HG03159 (cell line): ENCODE results near the gene QSER1.

Experiments
- ATAC-seq: cut with Tn5 transposase; IDR thresholded peaks from one replicate; pipeline ENCODE4 v1.9.1; 2021; ENCODE audit warnings: mild to moderate bottlenecking, moderate library complexity; ENCODE audit not compliant: unreplicated experiment

The QSER1 gene

DNA sequence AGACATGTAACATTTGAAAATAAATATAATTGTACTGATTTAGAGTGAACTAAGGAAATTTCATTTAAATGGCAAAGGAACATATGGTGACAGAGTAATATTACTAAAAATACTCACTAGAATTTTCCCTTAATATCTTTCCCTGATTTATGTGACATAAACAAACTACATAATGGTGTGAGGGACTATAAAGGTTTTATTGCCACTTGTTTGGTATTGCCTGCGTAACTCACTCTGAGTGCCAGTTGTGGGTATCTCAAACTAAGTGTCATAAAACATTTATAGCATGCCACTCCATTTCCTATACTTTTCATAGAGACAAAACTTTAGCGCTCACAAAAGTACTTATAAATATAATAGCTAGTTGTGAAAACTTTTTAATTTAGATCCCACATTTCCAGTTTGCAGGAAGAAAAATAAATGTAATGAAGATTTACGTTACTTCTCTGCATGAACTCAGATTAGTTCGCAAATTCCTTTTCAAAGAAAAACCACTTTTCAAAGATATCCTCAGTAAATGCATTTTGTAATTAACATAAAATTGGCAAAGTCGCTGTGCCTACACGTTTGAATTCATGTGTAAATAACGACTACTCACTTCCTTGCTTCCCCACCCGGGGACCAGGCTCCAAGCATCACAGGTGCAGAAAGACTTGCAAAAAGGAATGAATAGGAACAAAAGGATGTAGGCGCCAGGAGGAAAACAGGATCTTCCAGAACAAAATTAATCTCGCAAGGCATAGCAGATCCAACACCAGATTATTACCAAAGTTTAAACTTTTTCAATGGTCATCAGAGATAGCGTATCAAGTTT, 1.6 kb upstream of the QSER1 start:
- ATAC-seq = no peak

DNA sequence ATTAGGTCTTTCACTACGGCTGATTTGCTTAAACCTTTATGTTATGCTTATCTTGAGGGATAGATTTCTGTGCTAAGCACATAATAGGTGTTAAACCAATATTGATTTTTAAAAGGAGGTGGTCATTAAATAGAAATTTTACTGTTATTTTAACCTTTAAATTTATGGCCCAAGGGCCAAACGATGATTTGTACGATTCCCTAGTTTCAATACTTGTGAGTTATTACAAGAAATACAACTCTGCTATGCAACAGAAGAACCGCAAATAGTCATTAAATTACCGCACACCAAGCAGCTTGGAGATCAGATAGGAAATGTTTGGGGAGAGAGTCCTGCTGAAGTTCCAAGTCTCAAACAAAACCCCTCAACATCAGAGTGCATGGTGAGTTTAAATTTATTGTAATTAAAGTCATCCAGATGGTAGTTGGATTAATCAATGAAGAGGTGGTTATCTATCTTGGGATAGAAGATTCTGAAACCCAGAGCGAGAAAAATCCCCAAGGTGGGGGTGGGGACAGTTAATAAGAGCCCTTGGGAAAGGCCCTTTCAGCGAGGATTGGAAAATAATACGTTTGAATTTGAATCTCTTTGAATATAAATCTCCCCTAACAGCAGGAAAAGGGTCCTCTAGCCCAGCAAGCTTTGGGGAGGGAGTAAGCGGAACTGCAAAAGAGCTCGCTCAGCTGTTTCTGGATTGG, 805 bp upstream of the QSER1 start:
- no peak for ATAC-seq

DNA sequence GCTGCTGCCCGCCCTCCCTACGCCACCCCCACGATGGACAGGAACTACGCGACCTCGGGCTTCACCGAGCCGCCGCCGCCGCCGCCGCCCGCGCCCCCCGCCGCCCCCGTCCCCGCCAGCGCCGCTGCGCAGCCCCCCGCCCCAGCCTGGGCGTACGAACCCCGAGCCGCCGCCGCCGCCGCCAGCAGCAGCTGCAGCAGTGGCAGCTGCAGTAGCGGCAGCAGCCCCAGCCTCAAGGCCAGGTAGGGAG, 407 bp downstream of the QSER1 start:
- no peak for ATAC-seq

DNA sequence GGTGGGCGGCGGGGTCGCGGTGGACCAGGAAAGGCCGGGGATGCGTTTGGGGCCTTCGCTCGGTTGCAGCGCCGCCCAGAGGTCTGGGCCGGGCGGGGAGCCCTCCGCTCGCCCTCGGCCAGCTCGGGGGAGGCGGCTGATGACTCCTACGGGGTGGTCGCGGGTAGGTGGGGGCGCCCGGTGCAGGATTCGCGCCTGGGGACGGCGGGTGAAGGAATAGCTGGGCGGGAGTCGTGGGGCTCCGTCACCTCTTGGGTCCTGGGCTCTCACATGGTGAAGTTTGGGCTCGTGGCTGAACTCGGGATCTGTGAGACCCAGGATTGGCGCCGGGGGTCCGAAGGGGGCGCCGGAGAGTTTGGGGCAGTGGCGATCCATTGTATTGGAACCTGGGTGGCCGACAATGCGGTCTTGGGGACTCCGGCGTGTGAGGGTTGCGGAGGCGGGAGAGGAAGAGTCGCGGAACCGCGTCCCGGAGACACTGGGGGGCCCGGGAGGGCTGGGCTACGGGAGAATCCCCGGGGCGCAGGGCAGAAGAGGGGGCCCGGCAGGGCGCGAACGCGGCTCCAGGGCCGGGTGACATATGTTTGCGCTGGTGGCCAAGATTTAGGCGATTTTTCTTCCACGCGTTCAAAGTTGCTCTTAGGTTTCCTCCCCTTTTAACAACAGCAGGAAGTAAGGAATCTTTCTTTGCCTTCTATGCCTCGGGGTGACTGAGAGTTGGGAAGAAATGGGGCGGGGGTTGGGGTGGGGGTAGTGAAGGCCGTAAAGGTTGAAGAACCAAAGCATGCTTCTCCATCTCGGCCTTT, 935 bp downstream of the QSER1 start:
- peak; percentile 48 for ATAC-seq

DNA sequence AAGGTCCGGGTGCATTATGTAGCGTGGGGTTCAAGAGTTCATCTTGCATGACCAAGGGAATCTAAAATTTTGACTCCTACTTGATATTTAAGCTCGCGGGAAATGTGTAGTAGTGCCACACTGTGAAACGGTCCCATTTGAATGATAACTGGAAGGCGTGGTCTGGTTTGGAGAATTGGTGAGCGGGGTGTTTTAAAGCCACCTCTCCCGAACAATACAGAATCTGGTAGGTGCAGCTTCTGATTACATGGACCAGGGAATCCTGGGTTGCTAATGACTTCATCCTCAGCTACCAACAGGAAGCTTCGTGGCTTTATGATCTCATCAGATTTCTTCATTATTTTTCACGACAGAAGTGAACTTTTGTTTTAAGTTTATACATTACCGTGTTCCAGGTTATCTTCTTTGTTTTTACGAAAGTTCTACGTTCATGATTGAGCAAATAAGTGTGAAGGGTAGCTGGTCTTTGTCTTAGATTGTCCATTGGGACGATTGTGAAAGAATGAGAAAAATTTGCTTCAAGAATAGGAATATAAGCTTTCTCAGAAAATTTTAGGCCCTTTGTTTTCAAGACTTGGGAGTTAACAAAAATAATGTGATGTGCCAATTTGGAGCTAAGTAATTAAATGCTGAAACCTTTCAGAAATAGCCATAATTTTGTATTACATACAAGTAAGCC, 1.7 kb downstream of the QSER1 start:
- ATAC-seq = no peak

DNA sequence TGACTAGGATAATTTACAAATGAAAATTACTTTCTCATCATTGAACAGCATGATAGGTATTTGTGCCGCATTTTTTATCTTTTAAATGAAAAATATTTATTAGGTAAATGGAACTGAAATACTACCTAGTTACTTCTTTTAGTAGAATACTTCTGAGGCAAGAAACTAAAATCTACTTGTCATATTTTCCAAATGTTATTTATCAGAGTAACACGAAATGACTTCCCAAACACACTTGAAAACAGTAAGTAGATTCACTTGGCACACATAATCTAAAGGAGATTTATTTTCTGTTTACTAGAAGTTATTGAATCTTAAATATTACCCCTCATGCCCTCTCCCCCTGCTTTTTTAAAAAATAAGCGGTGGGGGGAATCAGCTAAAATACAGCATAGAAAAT, 2.3 kb downstream of the QSER1 start:
- ATAC-seq = no peak

DNA sequence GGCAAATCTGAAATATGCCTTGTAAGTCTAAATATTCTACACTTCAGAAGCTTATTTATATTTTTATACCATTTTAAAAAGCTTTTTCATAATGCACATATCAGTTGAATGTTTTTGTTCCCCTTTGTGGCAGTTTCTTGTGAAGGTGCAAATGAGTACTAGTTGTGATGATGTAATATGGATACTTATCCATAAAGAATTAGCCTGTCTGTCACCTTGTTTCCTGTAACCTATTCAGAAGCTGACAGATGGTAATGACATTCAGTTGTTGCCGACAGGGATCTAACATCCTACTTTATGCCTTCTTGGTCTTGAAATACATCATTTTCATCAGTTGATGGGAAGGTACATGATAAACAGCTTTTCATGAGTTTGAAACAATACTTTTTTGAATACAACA, 2.9 kb downstream of the QSER1 start:
- no peak for ATAC-seq

DNA sequence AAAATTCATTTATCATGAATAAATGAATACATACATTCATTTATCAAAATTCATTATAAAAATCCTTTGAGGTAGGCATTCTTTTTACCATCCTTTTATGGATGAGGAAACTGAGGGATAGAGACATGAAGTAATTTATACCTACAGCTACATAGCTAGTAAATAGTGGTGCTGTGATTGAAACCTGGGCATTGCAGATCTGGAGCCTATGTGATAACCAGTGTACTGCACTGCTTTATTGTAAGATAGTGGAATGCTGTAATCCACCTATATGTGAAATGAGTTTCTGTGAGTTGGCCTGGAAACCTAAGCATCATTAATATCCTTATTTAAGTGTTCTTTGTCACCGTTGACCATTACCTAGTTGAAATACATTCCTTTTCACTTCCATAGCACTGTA, 4.5 kb downstream of the QSER1 start:
- no peak for ATAC-seq

DNA sequence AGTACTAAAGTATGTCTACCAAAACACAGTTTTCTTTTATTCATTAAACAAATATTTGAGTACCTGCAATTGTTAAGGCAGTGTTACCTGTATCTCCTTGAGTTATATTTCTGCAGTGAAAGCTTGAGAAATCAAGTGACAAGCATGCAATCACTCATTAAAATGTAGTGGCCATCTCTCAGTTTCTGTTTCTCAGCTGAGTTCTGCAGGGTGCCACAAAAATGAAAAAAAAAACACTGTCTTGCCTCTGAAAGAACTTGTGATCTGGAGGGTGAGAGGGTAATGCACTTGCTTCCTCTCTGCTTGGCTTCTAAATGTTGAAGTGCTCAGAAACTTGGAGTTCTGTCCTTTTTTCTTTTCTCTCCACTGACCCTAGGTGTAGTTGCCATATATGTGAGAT, 6.8 kb downstream of the QSER1 start:
- ATAC-seq = peak; percentile 62

DNA sequence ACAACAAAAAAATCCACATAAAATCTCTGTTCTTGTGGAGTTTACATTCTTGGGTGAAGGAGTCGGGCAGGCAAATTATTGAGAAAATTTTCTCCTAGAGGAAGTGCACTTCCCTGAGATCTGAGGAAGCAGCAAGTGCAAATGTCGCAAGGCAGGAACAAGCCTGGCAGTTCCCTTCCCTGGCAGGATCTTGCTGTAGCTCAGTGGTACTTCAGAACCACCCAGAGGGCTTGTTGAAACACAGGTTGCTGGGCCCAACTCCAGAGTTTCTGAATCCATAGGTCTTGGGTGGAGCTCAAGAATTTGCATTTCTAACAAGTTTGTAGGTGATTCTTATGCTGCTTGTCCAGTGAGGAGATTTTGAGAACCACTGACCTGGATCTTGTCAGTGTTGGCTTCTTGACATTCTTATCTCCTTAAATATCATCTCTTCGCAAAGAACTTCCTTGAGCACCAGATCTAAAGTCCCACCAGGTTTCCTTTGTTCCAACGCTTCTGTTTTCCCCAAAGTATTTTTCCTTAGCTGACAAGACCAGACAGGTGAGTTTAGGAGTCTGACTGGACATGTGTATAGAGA, 9.6 kb downstream of the QSER1 start:
- no peak for ATAC-seq

DNA sequence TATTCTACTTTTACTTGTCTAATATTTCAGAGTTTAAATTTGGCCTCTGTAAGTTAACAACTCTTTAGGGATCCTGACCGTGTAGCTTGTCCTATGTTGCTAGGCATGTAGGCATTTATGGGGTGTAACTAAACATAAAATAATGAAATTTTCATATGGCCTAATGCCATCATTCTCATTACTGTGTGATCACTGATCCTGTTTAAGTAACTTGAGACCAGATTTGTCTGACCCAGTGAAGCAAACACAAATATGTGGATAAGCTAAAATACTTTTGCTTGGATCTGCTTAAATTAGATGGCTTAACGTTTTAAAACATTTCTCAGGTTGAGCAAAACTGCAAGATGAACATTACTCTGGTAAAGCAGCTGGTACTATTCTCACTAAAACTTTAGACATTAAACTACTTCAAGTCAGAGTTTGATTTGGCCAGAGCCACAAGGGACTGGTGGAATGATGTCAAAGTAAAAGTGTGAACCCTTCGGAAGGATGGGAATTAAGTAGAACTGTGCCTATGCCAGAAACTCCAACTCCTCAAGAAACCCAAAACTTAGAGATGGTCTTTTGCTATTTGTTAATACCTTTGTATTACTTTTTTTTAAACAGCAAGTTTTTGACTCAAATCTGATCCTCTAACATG, 12.5 kb downstream of the QSER1 start:
- ATAC-seq = no peak

DNA sequence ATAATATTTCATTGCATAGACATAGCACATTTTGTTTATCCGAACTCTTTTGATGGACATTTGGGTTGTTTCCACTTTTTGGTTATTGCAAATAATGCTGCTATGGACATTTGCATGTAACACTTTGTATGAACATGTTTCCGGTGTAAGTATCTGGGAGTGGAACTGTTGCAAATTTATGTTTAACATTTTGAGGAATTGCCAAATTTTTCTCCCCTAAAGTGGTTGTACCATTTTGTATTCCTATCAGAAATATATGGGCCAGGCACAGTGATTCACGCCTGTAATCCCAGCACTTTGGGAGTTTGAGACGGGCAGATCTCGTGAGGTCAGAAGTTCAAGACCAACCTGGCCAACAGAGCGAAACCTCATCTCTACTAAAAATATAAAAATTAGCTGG, 16.0 kb downstream of the QSER1 start:
- no peak for ATAC-seq

DNA sequence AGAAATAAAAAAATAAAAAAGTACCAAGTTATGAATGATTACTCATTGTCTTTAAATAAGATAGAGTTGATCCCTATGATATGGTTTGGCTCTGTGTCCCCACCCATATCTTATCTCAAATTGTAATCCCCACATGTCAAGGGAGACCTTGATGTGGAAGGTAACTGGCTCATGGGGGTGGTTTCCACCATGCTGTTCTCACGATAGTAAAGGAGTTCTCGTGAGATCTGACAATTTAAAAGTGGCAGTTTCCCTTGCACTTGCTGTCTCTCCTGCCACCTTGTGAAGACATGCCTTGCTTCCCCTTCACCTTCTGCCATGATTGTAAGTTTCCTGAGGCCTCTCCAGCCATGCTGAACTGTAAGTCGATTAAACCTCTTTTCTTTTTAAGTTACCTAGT, 18.8 kb downstream of the QSER1 start:
- no peak for ATAC-seq

DNA sequence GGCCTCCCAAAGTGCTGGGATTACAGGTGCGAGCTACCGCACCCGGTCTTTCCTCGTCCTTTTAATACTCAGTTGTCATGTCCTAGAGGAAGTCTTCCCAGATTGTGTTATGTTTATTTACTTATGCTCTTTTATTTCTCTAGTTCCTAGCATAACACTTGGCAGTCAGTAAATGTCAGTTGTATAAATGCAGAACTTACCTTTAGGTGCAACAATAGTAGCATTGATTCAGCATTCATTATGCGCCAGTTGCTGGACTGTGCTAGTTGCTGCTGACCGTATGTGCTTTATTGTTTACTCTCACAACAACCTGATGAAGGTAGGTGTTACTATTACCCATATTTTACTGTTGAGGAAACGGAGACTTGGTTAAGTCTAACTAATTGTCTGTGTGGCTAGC, 20.8 kb downstream of the QSER1 start:
- no peak for ATAC-seq

DNA sequence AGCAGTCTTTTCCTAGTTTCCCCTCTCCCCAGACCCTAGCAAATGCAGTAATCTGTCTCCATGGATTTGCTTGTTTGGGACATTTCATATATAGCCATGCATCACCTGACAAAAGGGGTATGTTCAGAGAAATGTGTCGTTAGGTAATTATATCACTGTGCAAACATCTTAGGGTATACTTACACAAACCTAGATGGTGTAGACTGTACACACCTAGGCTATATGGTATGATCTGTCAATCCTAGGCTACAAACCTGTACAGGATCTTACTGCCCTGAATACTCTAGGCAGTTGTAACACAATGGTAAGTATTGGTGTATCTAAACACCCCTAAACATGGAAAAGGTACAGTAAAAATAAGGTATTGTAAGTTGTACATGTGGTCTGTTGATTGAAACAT, 23.8 kb downstream of the QSER1 start:
- ATAC-seq = no peak

DNA sequence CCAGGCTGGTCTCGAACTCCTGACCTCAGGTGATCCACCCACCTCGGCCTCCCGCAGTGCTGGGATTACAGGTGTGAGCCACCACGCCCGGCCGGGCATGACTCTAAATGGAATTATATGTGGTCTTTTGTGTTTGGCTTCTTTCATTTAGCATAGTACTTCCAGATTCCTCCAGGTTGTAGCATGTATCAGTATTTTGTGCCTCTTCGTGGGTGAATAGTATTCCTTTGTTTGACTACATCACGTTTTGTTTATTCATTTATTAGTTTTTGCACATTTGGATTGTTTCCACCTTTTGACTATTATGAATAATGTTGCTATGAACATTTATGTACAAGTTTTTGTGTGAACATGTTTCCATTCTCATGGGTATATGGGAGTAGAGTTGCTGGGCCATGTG, 24.4 kb downstream of the QSER1 start:
- ATAC-seq = no peak

DNA sequence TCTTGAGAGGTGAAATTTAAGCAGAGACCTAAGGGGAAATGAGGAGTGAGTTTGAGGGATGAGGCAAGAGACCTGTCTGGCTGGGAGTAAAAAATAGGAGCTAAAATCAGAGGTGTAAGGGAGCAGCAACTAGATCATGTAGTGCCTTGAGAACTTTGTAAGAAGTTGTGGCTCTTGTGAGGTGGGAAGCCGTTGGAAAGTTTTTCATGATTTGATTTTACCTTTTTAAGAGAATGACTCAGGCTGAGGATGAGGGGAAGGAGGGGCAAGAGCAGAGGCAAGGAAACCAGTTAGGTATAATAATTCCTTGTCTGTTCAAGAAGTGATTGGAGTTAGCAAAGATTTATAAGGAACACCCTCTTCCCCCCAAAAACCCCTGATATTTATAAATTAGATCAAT, 25.8 kb downstream of the QSER1 start:
- ATAC-seq = no peak

DNA sequence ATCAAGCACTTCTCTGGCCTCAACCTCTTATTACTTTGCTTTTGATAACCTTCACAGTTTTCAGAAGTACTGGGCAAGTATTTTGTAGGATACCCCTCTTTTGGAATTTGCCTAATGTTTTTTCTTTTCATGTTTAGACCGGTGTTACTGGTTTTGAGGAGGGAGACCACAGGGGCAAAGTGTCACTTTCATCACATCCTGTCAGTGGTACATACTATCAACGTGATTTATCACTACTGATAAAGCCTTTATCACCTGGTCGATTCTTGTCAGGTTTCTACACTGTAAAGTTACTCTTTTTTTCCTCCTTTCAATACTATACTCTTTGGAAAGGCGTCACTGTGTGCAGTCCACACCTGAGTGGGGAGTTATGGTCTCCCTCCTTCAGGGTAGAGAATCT, 26.7 kb downstream of the QSER1 start:
- ATAC-seq = no peak

DNA sequence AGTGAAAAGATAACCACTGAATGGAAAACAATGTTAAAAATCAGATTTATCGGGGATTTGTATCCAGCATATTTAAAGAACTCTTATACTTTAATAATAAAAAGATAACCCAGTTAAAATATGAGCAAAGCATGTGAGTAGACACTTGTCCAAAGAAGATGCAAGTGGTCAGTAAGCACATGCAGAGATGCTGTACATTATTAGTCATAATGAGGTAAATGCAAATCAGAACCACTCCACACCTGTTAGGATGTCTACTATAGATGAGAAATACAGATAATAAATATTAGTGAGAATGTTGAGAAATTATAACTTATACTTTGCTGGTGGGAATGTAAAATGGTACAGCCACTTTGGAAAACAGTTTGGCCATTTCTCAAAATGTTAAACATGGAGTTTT, 28.0 kb downstream of the QSER1 start:
- no peak for ATAC-seq

DNA sequence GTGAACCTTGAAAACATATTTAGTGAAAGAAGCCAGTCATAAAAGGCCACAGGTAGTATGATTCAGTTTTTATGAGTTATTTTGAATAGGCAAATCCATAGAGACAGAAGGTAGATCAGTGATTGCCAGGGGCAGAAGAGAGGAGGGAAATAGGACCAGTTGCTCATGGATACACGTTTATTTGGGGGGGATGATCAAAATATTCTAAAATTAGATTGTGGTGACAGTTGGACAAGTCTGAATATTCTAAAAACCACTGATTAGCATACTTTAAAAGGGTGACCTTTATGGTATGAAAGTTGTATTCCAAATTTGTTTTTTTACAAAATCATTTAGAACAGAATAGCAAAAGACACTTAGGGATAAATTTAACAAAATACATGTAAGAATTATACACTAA, 28.6 kb downstream of the QSER1 start:
- ATAC-seq = no peak

DNA sequence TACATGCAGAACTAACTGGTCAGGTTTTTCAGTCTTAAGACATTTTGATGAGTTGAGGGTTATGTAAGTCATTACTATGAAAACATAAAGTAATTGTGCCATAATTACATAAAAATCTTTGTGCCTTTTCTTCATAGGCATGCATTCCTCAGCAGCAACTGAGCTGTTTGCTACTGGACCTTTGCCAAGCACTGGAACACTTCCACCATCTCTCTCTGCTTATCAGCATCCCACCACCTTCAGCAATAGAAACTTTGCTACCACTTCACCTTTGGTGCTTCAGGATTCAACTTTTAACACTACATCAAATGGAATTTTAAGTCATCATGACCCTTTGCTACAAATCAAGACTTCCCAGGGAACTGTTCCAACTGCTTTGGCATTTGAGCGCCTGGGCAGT, 39.0 kb downstream of the QSER1 start:
- ATAC-seq = no peak
